ENCODE results near the gene ZNF827. TPM values are rescaled to one million over a fixed set of nuclear protein-coding genes. Genes with fewer than 3 reads are reported as not detected.

ZNF827 gene
- total RNA-seq, 1 donor from 2014 or later, result 9.4 TPM

DNA sequence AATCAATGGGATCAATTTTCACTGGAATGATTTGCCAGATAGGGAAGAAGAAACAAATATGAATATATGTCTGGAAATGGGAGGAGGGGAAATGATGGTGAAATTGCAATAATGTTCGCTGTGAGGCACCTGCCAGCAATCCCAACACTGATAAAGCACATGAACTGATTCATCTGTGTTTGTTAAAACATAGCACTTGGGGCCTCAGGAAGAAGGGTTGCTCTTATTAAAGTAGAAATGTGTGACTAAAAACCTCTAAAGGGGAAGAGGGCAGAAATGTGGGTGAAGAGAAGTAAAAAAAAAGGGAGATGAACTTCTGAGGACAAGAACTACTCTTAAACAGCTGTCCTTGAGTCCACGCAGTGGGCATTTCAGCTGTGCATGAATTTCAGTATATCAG, 157.3 kb downstream of the ZNF827 start:
- Histone ChIP-seq H3K27me3 (ENCODE audit: control insufficient read depth in 3 of 3, insufficient read depth in 3 of 3, low read length in 3 of 3) (no peaks in the 10 kb centered on the region), H3K9ac (ENCODE audit: low read depth in 1 of 3, low read length in 3 of 3) (no peak overlapping the region), H3K4me1 (ENCODE audit: control insufficient read depth in 3 of 3, insufficient read depth in 3 of 3, low read length in 3 of 3) (peaks cover 0 to 8% (median 6%) of the 10 kb centered on the region in 3 donors), H3K4me3 (ENCODE audit: low read length in 3 of 3) (no peak overlapping the region), H3K27ac (ENCODE audit: low read depth, low read length) (no peak overlapping the region), H3K36me3 (ENCODE audit: control insufficient read depth in 3 of 3, insufficient read depth in 3 of 3, low read length in 3 of 3) (peaks cover 0 to 3% (median 0%) of the 10 kb centered on the region in 3 donors), H3K9me3 (ENCODE audit: control insufficient read depth in 3 of 3, low read length in 3 of 3) (no peaks in the 10 kb centered on the region)

DNA sequence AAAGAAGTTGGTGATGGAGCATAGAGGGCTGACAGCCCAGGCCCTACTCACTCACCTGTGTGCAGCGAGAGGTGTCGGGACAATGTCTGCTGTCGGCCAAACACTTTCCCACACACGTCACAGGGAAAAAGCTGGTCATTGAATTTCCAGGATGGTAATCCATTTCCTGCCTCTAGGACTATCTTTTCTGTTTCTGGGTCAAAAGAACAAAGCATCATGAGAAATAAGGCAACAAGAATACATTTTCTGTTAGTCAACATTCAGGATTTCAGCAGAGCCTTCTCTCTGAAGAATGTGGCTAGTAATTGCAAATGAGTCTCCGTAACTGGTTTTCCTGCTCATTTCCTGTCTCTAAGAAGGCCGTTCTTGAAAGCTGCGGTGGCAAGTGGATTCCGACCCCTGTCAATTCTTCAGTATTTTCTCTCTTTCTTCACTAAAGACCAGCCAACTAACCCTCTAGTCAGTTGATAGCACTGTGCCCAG, 159.3 kb downstream of the ZNF827 start:
- Histone ChIP-seq H3K9me3 (ENCODE audit: control insufficient read depth in 3 of 3, low read length in 3 of 3) (no peaks in the 10 kb centered on the region), H3K4me1 (ENCODE audit: control insufficient read depth in 3 of 3, insufficient read depth in 3 of 3, low read length in 3 of 3) (peaks cover 0 to 10% (median 2%) of the 10 kb centered on the region in 3 donors), H3K27ac (ENCODE audit: low read depth, low read length) (no peak overlapping the region), H3K36me3 (ENCODE audit: control insufficient read depth in 3 of 3, insufficient read depth in 3 of 3, low read length in 3 of 3) (peaks cover 6 to 10% (median 9%) of the 10 kb centered on the region in 3 donors), H3K4me3 (ENCODE audit: low read length in 3 of 3) (no peak overlapping the region), H3K9ac (ENCODE audit: low read depth in 1 of 3, low read length in 3 of 3) (no peak overlapping the region), H3K27me3 (ENCODE audit: control insufficient read depth in 3 of 3, insufficient read depth in 3 of 3, low read length in 3 of 3) (no peaks in the 10 kb centered on the region)

DNA sequence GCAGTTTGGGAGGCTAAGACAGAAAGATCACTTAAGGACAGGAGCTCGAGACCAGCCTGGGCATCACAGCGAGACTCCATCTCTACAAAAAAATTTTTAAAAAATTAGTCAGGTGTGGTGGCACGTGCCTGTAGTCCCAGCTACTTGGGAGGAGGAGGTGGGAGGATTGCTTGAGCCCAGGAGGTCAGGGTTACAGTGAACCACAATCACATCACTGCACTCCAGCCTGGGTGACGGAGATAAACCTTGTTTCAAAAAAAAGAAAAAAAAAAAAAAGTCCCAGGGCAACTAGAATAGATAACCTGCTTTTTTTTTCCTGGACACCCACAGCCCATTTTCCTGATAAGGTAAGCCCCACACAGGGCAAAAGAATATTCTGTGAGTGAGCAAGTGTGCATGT, 162.4 kb downstream of the ZNF827 start:
- H3K4me1 ChIP-seq (ENCODE audit: control insufficient read depth in 3 of 3, insufficient read depth in 3 of 3, low read length in 3 of 3), result peaks cover 0 to 19% (median 8%) of the 10 kb centered on the region in 3 donors
- H3K9ac ChIP-seq (ENCODE audit: low read depth in 1 of 3, low read length in 3 of 3), result no peak overlapping the region
- no peak overlapping the region for H3K4me3 ChIP-seq (ENCODE audit: low read length in 3 of 3)
- H3K9me3 ChIP-seq (ENCODE audit: control insufficient read depth in 3 of 3, low read length in 3 of 3), result no peaks in the 10 kb centered on the region
- H3K27ac ChIP-seq (ENCODE audit: low read depth, low read length), result no peak overlapping the region
- no peaks in the 10 kb centered on the region for H3K27me3 ChIP-seq (ENCODE audit: control insufficient read depth in 3 of 3, insufficient read depth in 3 of 3, low read length in 3 of 3)
- H3K36me3 ChIP-seq (ENCODE audit: control insufficient read depth in 3 of 3, insufficient read depth in 3 of 3, low read length in 3 of 3), result peaks cover 9 to 23% (median 22%) of the 10 kb centered on the region in 3 donors

DNA sequence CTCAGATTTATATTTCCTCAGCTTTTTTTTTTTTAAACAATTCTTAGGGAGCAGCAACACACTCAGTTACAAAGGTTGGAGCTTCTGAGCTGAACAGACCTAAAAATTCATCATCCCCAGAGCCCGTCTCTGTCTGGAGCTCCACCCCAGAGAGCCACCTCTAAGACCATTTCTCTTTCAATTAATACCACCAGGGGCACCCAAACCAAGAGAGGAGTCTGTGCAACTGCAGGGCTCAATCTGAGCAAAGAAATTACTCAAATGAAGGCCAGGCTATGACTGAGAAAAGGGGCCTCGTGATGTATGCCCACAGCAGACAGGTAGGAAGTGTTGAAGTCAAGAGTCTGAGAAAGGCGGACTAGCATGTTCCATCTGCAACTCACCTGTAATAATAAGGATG, 163.2 kb downstream of the ZNF827 start:
- H3K9me3 ChIP-seq (ENCODE audit: control insufficient read depth in 3 of 3, low read length in 3 of 3), result no peaks in the 10 kb centered on the region
- H3K27ac ChIP-seq (ENCODE audit: low read depth, low read length), result no peak overlapping the region
- peaks cover 9 to 25% (median 23%) of the 10 kb centered on the region in 3 donors for H3K36me3 ChIP-seq (ENCODE audit: control insufficient read depth in 3 of 3, insufficient read depth in 3 of 3, low read length in 3 of 3)
- no peak overlapping the region for H3K9ac ChIP-seq (ENCODE audit: low read depth in 1 of 3, low read length in 3 of 3)
- H3K27me3 ChIP-seq (ENCODE audit: control insufficient read depth in 3 of 3, insufficient read depth in 3 of 3, low read length in 3 of 3), result no peaks in the 10 kb centered on the region
- H3K4me3 ChIP-seq (ENCODE audit: low read length in 3 of 3), result no peak overlapping the region
- peaks cover 0 to 19% (median 8%) of the 10 kb centered on the region in 3 donors for H3K4me1 ChIP-seq (ENCODE audit: control insufficient read depth in 3 of 3, insufficient read depth in 3 of 3, low read length in 3 of 3)

DNA sequence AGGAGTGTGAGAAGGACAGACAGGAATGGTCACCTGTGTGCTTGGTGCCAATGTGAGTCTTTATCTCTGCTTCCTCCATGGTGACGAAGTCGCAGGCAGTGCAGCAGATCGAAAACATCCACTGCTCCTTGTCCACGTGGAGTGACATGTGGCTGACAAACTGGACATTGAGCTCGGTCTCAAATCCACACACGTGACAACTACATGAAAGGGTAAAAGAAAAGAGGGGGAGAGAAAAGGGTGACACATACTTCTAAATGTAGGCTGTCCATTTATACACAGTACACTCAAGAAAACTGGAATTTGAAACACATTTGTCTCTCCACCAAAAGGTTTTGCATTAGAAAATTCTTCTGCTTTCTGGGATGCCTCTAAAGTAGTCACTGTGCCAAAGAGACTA, 164.2 kb downstream of the ZNF827 start:
- Histone ChIP-seq H3K36me3 (ENCODE audit: control insufficient read depth in 3 of 3, insufficient read depth in 3 of 3, low read length in 3 of 3) (peaks cover 9 to 25% (median 23%) of the 10 kb centered on the region in 3 donors), H3K4me1 (ENCODE audit: control insufficient read depth in 3 of 3, insufficient read depth in 3 of 3, low read length in 3 of 3) (peaks cover 0 to 19% (median 9%) of the 10 kb centered on the region in 3 donors), H3K27me3 (ENCODE audit: control insufficient read depth in 3 of 3, insufficient read depth in 3 of 3, low read length in 3 of 3) (no peaks in the 10 kb centered on the region), H3K27ac (ENCODE audit: low read depth, low read length) (no peak overlapping the region), H3K9ac (ENCODE audit: low read depth in 1 of 3, low read length in 3 of 3) (no peak overlapping the region), H3K9me3 (ENCODE audit: control insufficient read depth in 3 of 3, low read length in 3 of 3) (no peaks in the 10 kb centered on the region), H3K4me3 (ENCODE audit: low read length in 3 of 3) (no peak overlapping the region)

DNA sequence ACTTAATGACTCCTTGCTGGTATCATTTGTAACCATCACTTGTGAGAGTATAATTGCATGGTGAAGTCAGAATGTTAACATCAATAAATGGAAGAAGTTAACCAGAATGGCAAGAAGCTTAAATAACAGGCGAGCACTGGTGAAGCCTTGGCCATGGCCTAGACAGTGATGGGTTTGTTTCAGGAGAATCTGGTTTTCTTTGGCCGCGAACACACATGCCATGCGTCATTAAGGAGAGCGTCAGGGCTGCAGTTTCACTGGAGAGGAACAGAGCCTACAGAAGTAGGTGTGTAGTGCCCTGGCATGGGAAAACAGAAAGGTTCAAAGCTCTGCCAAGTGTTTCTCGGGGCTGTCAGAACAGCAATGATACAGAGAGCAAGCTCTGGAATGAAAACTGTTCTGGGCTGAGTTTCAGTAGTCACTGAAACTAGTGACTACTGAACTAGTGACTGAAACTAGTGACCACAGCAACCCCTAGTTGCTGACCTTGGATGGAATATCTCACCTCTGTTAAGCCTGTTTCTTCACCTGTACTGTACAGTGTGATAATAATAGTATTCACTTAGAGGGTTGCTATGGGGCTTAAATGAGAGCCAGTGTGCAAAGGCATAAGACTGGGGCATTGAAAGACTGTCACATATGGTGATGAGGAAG, 164.9 kb downstream of the ZNF827 start:
- Histone ChIP-seq H3K36me3 (ENCODE audit: control insufficient read depth in 3 of 3, insufficient read depth in 3 of 3, low read length in 3 of 3) (peaks cover 9 to 25% (median 20%) of the 10 kb centered on the region in 3 donors), H3K27me3 (ENCODE audit: control insufficient read depth in 3 of 3, insufficient read depth in 3 of 3, low read length in 3 of 3) (no peaks in the 10 kb centered on the region), H3K4me3 (ENCODE audit: low read length in 3 of 3) (no peak overlapping the region), H3K9me3 (ENCODE audit: control insufficient read depth in 3 of 3, low read length in 3 of 3) (no peaks in the 10 kb centered on the region), H3K4me1 (ENCODE audit: control insufficient read depth in 3 of 3, insufficient read depth in 3 of 3, low read length in 3 of 3) (peaks cover 0 to 21% (median 12%) of the 10 kb centered on the region in 3 donors), H3K9ac (ENCODE audit: low read depth in 1 of 3, low read length in 3 of 3) (no peak overlapping the region), H3K27ac (ENCODE audit: low read depth, low read length) (peak overlapping the region; percentile 17)

DNA sequence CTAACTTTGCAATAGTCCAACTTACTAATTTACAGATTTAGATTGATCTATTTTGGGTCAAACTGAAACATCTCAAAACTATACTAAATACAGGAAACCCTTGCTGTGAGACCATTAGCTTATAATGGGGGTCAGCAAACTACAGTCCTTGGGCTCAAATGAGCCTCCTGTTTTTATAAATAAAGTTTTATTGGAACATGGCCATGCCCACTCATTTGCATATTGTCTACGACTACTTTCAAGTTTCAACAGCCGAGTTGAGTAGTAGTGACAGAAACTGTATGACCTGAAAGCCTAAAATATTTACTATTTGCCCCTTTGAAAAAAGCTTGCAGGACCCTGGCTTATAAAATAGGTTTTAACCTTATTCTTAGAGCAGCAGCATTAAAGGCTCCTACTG, 166.3 kb downstream of the ZNF827 start:
- Histone ChIP-seq H3K27me3 (ENCODE audit: control insufficient read depth in 3 of 3, insufficient read depth in 3 of 3, low read length in 3 of 3) (no peaks in the 10 kb centered on the region), H3K36me3 (ENCODE audit: control insufficient read depth in 3 of 3, insufficient read depth in 3 of 3, low read length in 3 of 3) (peaks cover 9 to 25% (median 20%) of the 10 kb centered on the region in 3 donors), H3K9ac (ENCODE audit: low read depth in 1 of 3, low read length in 3 of 3) (no peak overlapping the region), H3K4me1 (ENCODE audit: control insufficient read depth in 3 of 3, insufficient read depth in 3 of 3, low read length in 3 of 3) (peaks cover 0 to 21% (median 12%) of the 10 kb centered on the region in 3 donors), H3K9me3 (ENCODE audit: control insufficient read depth in 3 of 3, low read length in 3 of 3) (no peaks in the 10 kb centered on the region), H3K27ac (ENCODE audit: low read depth, low read length) (no peak overlapping the region), H3K4me3 (ENCODE audit: low read length in 3 of 3) (no peak overlapping the region)

DNA sequence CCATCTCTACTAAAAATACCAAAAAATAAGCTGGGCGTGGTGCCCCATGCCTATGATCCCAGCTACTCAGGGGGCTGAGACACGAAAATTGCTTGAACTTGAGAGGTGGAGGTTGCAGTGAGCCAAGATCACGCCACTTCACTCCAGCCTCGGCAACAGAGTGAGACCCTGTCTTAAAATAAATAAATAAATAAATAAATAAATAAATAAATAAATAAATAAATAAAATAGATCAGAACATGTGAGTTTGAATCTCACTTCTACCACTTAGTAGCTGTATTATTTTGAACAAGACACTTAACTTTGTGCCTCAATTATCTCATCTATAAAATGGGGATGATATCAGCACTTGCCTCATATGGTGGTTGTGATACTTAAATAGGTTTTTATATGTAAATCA, 168.5 kb downstream of the ZNF827 start:
- no peak overlapping the region for H3K27ac ChIP-seq (ENCODE audit: low read depth, low read length)

DNA sequence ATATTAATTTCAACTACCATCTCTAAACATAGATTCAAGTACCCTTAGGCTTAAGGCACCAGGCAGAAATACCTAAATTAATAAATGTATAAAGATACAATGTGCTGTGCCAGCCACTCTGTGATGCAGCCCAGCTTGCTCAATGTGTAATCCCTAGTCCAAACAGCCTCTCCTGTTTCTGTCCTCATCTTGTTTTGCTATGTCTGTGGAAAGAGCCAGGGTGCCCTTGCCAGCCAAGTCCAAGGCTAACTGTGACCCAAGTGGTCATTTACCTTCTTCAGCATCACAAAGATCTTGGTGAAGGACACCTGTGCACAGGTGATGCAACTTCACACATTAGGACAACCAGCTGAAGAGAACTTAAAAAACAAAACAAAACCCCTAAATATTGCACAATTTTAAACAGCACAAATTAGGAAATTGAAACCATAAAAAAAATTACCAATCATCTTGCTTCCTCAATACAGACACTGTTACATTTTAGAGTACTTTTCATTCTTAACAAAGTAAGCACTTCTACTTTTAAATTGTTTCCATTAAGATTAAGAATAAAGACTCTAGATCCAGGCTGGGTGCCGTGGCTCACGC, 169.1 kb downstream of the ZNF827 start:
- peaks cover 14 to 35% (median 25%) of the 10 kb centered on the region in 3 donors for H3K36me3 ChIP-seq (ENCODE audit: control insufficient read depth in 3 of 3, insufficient read depth in 3 of 3, low read length in 3 of 3)
- H3K4me3 ChIP-seq (ENCODE audit: low read length in 3 of 3), result no peak overlapping the region
- H3K9ac ChIP-seq (ENCODE audit: low read depth in 1 of 3, low read length in 3 of 3), result no peak overlapping the region
- no peaks in the 10 kb centered on the region for H3K27me3 ChIP-seq (ENCODE audit: control insufficient read depth in 3 of 3, insufficient read depth in 3 of 3, low read length in 3 of 3)
- H3K27ac ChIP-seq (ENCODE audit: low read depth, low read length), result no peak overlapping the region
- H3K9me3 ChIP-seq (ENCODE audit: control insufficient read depth in 3 of 3, low read length in 3 of 3), result no peaks in the 10 kb centered on the region
- peaks cover 0 to 16% (median 12%) of the 10 kb centered on the region in 3 donors for H3K4me1 ChIP-seq (ENCODE audit: control insufficient read depth in 3 of 3, insufficient read depth in 3 of 3, low read length in 3 of 3)

More for the DNA sequence above, 168.5 kb downstream of the ZNF827 start:
- Histone ChIP-seq H3K27me3 (ENCODE audit: control insufficient read depth in 3 of 3, insufficient read depth in 3 of 3, low read length in 3 of 3) (no peaks in the 10 kb centered on the region), H3K9ac (ENCODE audit: low read depth in 1 of 3, low read length in 3 of 3) (no peak overlapping the region), H3K36me3 (ENCODE audit: control insufficient read depth in 3 of 3, insufficient read depth in 3 of 3, low read length in 3 of 3) (peaks cover 10 to 31% (median 19%) of the 10 kb centered on the region in 3 donors), H3K4me1 (ENCODE audit: control insufficient read depth in 3 of 3, insufficient read depth in 3 of 3, low read length in 3 of 3) (peaks cover 0 to 21% (median 12%) of the 10 kb centered on the region in 3 donors), H3K9me3 (ENCODE audit: control insufficient read depth in 3 of 3, low read length in 3 of 3) (no peaks in the 10 kb centered on the region), H3K4me3 (ENCODE audit: low read length in 3 of 3) (no peak overlapping the region)

DNA sequence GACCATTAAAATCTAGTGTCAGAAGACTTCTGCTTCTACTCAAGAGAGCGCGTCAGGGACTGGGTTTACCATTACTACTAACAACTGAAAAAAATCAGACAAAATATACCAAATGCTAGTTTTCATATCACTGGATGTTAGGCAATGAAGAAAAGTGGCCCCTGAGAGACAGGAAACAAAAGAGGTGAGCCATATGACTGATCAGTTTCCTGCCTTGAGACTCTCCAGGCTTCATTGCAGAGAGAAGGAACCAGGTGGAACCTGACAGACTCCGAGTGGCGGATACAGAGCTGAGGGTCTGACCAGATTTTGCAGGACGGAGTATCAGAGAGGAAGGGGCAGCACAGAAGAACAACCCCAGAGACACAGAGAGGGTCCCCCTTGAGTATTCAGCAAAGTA, 172.3 kb downstream of the ZNF827 start:
- no peak overlapping the region for H3K27ac ChIP-seq (ENCODE audit: low read depth, low read length)
- H3K27me3 ChIP-seq (ENCODE audit: control insufficient read depth in 3 of 3, insufficient read depth in 3 of 3, low read length in 3 of 3), result no peaks in the 10 kb centered on the region
- peaks cover 16 to 41% (median 28%) of the 10 kb centered on the region in 3 donors for H3K36me3 ChIP-seq (ENCODE audit: control insufficient read depth in 3 of 3, insufficient read depth in 3 of 3, low read length in 3 of 3)
- H3K9me3 ChIP-seq (ENCODE audit: control insufficient read depth in 3 of 3, low read length in 3 of 3), result no peaks in the 10 kb centered on the region
- H3K9ac ChIP-seq (ENCODE audit: low read depth in 1 of 3, low read length in 3 of 3), result no peak overlapping the region
- H3K4me1 ChIP-seq (ENCODE audit: control insufficient read depth in 3 of 3, insufficient read depth in 3 of 3, low read length in 3 of 3), result peaks cover 0 to 4% (median 2%) of the 10 kb centered on the region in 3 donors
- H3K4me3 ChIP-seq (ENCODE audit: low read length in 3 of 3), result no peak overlapping the region

Data from skeletal muscle tissue (tissue), 4 donors.